Stimulated activated CD8-positive, alpha-beta memory T cell treated with anti-CD3 and anti-CD28 coated beads, Interleukin-12 subunit alpha, Interleukin-12 subunit beta, amount 100 ng/mL, for 24 hours (primary cell): ENCODE results near the gene LITAFD.
"Not testable (repeated sequence)": the region's sequence is repeated elsewhere in the genome, so short reads cannot be mapped to it uniquely, and the experiment has no call there.

Source experiments
- DNase-seq: peaks from one replicate; pipeline ENCODE4 v3.0.0-alpha.2; 2020; ENCODE audit errors: extremely low read depth

Gene LITAFD

GRCh38 chr16:8882041-8882617 lies at the start of gene LITAFD:
LITAFD (plus strand) TSS chr16:8882351; CDS start chr16:8884356, 2,005 bp downstream.
- DNase-seq, result no peak

DNA sequence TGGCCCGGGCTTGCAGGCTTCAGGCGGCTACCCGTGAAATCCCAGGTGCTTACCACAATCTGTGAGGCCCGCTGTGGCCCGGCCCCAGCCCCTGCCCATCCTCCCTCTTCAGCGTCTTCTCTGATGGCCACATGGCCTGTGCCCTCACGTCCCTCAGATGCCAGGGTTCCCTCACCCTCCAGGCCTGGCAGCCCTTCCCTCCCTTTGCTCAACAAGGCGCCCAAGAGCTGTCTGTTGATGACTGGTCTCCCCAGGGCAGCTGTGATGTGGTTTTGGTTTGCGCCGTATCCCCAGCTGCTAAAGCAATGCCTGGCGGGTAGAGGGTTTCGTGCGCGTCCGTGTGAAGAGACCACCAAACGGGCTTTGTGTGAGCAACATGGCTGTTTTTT lies 49.4 kb upstream of the LITAFD start:
- no peak for DNase-seq

- not testable (repeated sequence) for DNase-seq
These were observed 45.4 kb upstream of the LITAFD start for GRCh38 chr16:8836797-8837196.

DNA sequence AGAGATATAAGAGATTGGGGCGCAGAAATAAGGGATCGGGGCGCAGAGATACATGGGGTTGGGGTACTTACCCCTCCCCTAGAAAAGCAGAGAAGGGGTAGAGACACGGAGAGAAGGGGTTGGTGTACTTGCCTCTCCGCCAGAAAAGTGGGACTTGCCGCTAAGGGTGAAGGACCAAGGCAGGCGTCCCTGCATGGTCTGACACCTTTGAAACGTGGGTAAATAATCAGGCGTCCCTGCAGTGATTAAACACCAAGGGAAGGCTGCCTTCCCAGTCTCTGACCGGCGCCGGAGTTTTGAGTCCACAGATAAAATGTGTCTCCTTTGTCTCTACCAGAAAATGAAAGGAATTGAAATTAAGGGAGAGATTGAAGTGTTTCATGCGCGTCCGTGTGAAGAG lies 44.6 kb upstream of the LITAFD start:
- DNase-seq, result not testable (repeated sequence)

DNA sequence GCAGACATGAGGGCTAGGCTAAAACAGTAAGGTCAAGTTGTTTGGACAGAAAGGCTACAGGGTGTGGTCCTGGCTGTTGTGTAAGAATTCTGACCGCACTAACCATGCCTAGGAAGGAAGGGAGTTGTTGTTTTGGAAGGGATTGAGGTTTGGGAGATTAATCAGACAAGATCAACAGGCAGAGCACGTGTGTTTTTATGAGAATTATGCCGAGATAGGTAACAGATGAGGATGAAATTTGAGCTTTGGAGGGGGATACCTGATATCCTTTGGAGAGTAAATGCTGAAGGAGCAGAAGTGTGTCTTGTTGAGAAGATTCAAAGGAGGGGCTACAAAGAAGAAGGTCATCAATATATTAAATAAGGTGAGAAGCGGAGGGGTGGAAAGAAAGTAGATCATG lies 40.1 kb upstream of the LITAFD start:
- DNase-seq, result not testable (repeated sequence)

DNA sequence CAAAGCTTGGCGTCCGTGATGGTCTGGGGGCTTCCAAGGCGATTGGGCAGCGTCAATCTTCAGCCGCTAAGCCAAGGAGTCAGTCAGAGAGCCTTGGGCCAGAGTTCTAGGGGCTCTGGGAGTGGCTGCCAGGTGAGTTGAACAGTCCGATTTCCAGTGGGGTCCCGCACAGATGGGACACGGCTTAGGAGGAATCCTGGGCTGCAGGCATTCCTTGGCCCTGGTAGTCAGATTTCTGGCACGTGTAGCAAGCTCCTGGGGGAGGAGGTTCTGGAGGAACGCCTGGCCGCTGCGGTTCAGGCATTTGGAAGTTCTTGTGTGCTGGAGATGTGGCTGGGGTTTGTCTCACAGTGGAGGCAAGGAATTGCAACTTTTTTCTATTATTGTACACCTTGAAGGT lies 38.9 kb upstream of the LITAFD start:
- not testable (repeated sequence) for DNase-seq

DNA sequence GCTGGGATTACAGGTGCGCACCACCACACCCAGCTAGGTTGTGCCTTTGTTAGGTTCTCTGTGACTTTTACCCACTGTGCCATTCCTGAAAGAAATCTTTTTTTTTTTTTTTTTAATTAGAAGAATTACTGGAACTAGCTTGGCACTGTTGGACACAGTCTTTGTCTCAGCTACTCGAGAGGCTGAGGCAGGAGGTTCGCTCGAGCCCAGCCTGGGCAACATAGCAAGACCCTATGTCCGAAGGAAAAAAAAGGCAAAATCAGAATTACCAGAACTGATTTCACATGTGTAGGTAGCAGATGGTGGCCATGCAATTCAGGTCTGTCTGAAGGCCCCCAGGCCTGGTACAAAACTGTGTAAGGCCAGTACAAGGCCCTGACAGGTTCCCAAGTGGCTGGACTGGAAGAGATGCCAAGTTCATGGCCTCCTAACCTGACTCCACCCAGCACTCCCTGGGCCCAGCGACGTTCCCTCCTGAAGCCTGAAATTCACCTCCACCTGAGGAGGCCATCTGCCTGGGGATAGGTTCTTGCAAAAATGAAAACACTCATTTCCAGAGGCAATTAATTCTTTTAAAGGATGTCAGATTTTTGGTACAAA lies 36.4 kb upstream of the LITAFD start:
- DNase-seq, result no peak

DNA sequence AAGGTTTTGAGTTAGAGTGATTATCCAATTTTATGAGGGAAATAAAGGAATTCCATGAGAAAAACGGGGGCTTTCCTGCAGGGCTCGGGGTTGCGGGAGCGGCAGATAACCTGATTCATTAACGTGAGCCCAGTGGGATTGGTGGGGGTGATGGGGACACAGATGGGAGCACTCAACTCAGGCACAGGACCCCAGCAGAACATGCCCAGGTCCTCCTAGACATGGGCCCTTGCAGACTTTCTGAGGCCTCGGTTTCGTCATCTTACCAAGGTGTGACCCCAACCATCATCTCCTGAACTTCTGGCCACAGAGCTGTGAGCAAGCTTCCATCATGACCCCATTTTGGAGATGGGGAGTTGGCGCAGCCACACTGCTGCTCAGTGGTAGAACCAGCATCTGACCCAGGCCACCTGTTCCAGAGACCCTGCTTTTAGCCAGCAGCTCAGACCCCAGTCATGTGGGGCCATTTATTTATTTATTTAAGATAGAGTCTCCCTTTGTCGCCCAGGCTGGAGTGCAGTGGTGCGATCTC lies 35.7 kb upstream of the LITAFD start:
- DNase-seq, result no peak

- no peak for DNase-seq
These were observed 35.0 kb upstream of the LITAFD start for GRCh38 chr16:8847145-8847544.

GRCh38 chr16:8847623-8848022 lies 34.5 kb upstream of the LITAFD start:
- no peak for DNase-seq

GRCh38 chr16:8848231-8848938 lies 33.8 kb upstream of the LITAFD start:
- no peak for DNase-seq

DNA sequence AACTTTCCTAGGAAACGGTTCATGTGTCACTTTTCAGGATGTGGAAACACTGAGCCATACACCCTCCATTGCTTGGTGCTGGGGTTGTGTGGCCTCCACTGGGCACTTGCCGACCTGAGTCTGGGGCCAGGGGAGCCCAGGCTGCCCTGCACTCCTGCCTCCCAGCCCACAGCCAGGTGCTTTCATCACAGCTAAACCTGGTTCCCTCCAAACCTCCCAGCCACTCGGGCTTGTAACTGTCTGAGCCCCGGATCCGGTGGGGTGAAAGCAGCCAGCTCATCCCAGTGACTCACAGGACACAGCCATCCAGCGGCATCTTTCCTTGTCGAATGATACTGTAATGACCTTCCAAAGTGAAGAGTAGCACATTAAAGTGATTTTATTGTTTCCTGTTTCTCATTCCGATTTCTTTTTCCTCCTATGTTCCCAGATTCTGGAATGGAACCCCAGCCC lies 33.2 kb upstream of the LITAFD start:
- DNase-seq, result no peak

GRCh38 chr16:8849411-8850011 lies 32.6 kb upstream of the LITAFD start:
- no peak for DNase-seq

GRCh38 chr16:8850279-8850885 lies 31.8 kb upstream of the LITAFD start:
- no peak for DNase-seq

DNA sequence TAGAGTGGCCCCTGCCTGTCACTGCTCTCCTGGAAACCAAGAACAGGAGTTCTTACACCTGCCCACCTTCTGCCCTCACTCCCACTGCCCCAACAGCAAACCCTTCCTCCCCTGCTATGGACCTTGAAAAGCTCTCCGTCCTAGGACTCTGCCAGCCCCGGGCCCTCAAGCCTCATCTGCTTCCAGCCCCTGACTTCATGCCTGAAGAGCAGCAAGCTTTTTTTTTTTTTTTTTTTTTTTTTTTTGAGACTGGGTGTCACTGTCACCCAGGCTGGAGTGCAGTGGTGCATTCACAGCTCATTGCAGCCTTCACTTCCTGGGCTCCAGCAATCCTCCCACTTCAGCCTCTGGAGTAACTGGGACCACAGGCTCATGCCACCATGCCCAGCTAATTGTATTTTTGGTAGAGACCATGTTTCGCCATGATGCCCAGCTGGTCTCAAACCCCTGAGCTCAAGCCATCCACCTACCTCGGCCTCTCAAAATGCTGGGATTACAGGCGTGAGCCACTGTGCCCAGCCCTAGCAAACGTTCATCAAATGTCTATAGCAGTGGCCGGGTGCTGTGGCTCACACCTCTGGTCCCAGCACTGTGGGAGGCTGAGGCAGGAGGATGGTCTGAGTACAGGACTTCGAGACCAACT lies 30.3 kb upstream of the LITAFD start:
- DNase-seq, result no peak

- no peak for DNase-seq
These were observed 29.6 kb upstream of the LITAFD start for GRCh38 chr16:8852534-8852933.

DNA sequence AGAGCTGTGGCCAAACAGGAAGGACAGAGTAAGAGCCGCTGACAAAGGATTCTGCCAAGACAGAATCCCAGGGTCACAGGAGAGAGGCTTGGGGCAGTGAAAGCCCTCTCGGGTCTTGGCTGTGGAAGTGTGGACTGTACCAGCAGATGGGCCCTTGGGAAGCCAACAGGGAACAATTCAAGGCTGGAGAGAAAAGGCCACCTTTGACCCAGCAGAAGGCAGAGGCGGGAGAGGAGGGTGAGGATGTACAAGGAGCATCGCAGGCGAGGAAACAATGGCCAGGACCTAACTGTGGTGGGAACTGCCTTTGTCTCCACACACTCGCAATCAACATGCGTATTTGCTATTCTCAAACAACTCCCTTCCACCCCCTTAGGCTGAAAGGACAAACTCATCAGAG lies 29.0 kb upstream of the LITAFD start:
- DNase-seq, result no peak

GRCh38 chr16:8853611-8854010 lies 28.5 kb upstream of the LITAFD start:
- DNase-seq, result no peak

GRCh38 chr16:8854298-8854948 lies 27.7 kb upstream of the LITAFD start:
- no peak for DNase-seq

DNA sequence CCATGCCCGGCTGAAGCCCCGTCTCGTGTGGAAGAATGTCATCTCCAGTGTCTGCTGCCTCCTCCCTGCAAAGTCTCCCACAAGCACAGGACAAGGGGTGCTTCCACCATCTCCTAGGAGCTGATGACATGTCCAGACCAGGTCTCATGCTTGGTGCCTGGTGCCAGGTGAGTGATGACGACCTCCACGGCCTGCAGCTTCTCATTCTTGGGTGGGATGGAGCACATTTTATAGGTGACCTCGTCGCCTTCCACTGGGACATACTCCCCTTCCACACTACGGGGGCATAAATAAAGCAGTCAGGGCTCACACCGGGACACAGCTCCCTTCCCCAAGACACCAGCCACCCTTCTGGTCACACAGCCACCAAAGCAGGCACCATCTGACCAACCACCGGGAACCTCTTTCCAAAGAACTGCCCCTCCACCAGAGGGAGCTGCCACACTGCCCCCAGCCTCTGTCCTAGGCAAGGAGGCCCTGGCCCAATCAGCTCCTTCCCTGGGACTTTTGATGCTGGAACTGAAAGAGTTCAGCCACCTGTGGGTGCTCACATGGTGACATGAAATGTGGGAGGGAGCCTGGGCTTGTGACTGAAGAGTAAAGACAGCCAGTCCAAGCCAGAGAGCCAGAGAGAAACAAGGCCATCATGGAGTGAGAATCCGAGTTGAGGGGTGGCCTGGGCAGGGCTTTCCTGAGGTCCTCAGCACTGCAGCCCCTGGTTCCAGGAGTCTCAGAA lies 26.9 kb upstream of the LITAFD start:
- DNase-seq, result no peak
